Nephron progenitor cell (in vitro differentiated cells): ENCODE measurements around the gene GART.

Source experiments
- DNase-seq: peaks from one replicate; pipeline ENCODE4 v3.0.0; 2021
- H3K27ac Mint-ChIP-seq: 2 replicates; pipeline ENCODE4 v1.8.0; 2021; ENCODE audit warnings: mild to moderate bottlenecking, moderate library complexity, mixed read lengths
- H3K27me3 Mint-ChIP-seq: 2 replicates; pipeline ENCODE4 v1.8.0; 2021; ENCODE audit warnings: mild to moderate bottlenecking, low read depth, mixed read lengths; ENCODE audit not compliant: poor library complexity
- H3K36me3 Mint-ChIP-seq: 2 replicates; pipeline ENCODE4 v1.8.0; 2021; ENCODE audit warnings: low read depth, mixed read lengths
- H3K4me1 Mint-ChIP-seq: 2 replicates; pipeline ENCODE4 v1.8.0; 2021; ENCODE audit warnings: mixed read lengths
- H3K4me3 Mint-ChIP-seq: 2 replicates; pipeline ENCODE4 v1.8.0; 2021; ENCODE audit warnings: mild to moderate bottlenecking, moderate library complexity, mixed read lengths
- H3K9me3 Mint-ChIP-seq: 2 replicates; pipeline ENCODE4 v1.8.0; 2021; ENCODE audit warnings: mild to moderate bottlenecking, moderate library complexity, mixed read lengths
- CTCF ChIP-seq: fragments of 200-600 bp; sonication (generic); IDR thresholded peaks from 2 replicates; pipeline ENCODE4 v1.5.0; 2021; ENCODE audit warnings: antibody characterized with exemption

Gene GART

GRCh38 chr21:33544451-33545195 lies 2.7 kb upstream of the GART start:
- no peak for TF ChIP-seq CTCF
- peaks cover 43% of the 10 kb centered on the region for H3K4me1 Mint-ChIP-seq
- peak overlapping the region; percentile 100 for H3K27ac Mint-ChIP-seq
- peak overlapping the region; percentile 97 for H3K4me3 Mint-ChIP-seq
- no peaks in the 10 kb centered on the region for H3K27me3 Mint-ChIP-seq
- DNase-seq, result no peak
- H3K36me3 Mint-ChIP-seq, result peaks cover 46% of the 10 kb centered on the region
- peaks cover 16% of the 10 kb centered on the region for H3K9me3 Mint-ChIP-seq

DNA sequence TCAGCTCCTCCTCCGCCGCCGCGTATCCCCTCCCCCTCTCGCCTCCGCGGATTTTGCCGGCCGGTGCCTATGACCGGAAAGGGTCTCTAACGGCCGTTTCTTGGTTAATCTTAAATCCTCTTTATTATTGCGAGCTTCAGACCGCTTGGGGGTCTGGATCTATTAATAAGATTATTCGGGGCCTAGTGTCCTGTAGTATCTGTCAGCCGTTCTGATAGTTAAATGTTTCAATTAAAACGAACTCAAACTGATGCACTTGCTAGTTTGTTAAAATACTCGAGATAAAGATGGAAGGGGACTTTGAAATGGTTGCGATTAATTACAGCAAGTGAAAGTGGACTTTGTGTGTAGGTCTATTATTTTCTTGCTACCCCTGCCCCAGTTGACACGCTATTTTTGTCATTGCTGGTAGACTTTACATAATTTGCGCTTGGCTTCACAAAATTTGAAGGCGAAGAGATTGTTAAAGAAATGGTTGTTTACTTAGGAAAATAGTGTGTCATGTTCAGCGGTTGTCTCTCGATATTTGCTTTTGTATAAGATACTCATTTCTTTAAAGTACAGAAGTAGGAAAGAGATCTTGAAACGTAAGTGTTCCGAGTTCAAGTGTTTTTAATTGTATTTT lies 1.7 kb upstream of the GART start:
- Mint-ChIP-seq H3K4me1 (peaks cover 43% of the 10 kb centered on the region), H3K27me3 (no peaks in the 10 kb centered on the region), H3K27ac (peak overlapping the region; percentile 100), H3K36me3 (peaks cover 43% of the 10 kb centered on the region), H3K9me3 (peaks cover 10% of the 10 kb centered on the region), H3K4me3 (peak overlapping the region; percentile 97)
- no peak for TF ChIP-seq CTCF
- peak; percentile 85 for DNase-seq

DNA sequence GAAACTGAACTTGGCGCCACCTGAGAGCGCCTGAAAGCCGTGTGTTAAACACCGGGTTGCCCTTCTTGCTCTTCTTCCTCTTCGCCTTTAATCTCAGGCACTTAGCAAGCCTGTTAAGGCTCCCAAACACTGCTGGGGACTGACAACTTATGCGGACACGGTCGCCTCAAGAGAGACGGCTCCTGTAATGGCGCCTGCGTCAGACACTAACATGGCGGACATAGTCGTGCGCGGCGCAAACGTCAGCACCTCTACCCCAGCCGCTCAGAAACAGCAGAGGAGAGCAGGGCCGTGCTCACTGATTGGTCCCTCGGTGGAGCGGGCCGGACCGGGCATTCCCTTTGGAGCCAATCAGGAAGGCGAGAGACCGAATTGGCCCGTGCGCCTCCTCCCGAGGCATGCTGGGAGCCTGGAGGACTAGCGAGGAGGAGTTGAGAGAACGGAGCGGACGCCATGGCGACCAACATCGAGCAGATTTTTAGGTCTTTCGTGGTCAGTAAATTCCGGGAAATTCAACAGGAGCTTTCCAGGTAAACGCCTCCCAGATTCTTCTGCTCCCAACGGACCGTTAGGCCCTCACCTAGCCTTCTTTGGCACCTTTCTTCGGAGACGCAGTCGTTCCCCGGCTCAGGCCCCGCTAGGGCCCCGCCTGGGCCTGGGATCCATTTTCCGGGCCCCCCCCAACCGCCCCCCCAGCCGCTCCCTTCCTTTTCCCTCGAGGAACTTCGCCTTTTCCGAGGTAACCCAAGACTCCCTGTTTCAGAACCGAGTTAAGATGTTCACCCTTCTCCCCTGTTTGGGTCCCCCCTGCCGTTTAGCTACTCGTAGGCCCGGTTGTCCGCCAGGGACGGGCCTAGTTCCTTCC lies 955 bp upstream of the GART start, which contains the start of gene SON:
SON (plus strand) TSS at position 399 of the 865 bp plus-strand sequence; CDS start at position 454, 55 bp downstream.
- no peak for TF ChIP-seq CTCF
- H3K4me1 Mint-ChIP-seq, result peaks cover 43% of the 10 kb centered on the region
- H3K36me3 Mint-ChIP-seq, result peaks cover 42% of the 10 kb centered on the region
- H3K4me3 Mint-ChIP-seq, result peak within 1 kb of the TSS; percentile 97
- peak; percentile 94 for DNase-seq
- no peaks in the 10 kb centered on the region for H3K27me3 Mint-ChIP-seq
- H3K27ac Mint-ChIP-seq, result peak within 1 kb of the TSS; percentile 100
- H3K9me3 Mint-ChIP-seq, result peaks cover 8% of the 10 kb centered on the region

- Mint-ChIP-seq H3K36me3 (peaks cover 42% of the 10 kb centered on the region), H3K4me3 (peak overlapping the region; percentile 97), H3K27me3 (no peaks in the 10 kb centered on the region), H3K9me3 (peaks cover 7% of the 10 kb centered on the region), H3K4me1 (peaks cover 43% of the 10 kb centered on the region), H3K27ac (peak overlapping the region; percentile 100)
- no peak for DNase-seq
- no peak for TF ChIP-seq CTCF
These were observed 709 bp downstream of the GART start for GRCh38 chr21:33541105-33541711.

- Mint-ChIP-seq H3K4me3 (peak overlapping the region; percentile 97), H3K9me3 (peaks cover 2% of the 10 kb centered on the region), H3K27ac (no peak overlapping the region), H3K36me3 (peaks cover 42% of the 10 kb centered on the region), H3K27me3 (no peaks in the 10 kb centered on the region), H3K4me1 (peaks cover 39% of the 10 kb centered on the region)
- no peak for TF ChIP-seq CTCF
- no peak for DNase-seq
These were observed 1.2 kb downstream of the GART start for GRCh38 chr21:33540711-33541104.
